ENCODE data around the gene C1orf105.
A peak's percentile ranks its signal among the peaks of the same experiment; 100 is the strongest.
"Not testable (repeated sequence)": the region's sequence is repeated elsewhere in the genome, so short reads cannot be mapped to it uniquely, and the experiment has no call there.

The C1orf105 gene

GRCh38 chr1:172429331-172430127 lies 9.0 kb downstream of the C1orf105 start:
- peak; percentile 75 for DNase-seq

DNA sequence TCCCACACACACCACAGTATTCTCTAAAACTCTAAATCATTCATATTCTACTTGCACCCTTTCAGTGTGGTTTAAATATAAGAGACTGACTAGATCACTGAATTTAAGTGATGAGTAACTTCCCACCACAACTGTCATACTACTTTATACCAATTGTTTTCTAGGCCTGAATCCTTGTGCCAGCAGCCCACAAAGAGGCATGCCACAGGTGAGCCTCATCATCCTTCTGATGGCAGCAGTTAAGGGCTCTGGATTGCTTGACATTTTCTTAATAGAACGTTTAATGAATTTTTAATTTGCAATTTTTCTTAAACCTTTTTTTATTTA lies 9.6 kb downstream of the C1orf105 start:
- no peak for DNase-seq

DNA sequence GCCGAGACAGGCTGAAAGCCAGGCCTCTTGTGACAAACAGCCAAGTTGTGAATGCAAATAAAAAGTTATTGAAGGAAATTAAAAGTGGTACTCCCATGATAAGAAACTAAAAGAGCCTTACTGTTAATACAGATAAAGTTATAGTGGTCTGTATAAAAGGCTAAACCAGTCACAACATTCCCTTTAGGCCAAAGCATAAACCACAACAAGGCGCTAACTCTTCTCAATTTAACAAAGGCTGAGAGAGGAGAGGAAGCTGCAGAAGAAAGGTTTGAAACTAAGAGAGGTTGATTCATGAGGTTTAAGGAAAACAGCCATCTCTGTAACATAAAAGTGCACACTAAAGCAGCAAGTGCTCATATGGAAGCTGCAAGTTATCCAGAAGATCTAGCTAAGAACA lies 10.7 kb downstream of the C1orf105 start:
- no peak for DNase-seq

GRCh38 chr1:172431721-172432192 lies 11.3 kb downstream of the C1orf105 start:
- DNase-seq: no peak

GRCh38 chr1:172437183-172437582 lies 16.7 kb downstream of the C1orf105 start:
- DNase-seq: not testable (repeated sequence)

- no peak for DNase-seq
These were observed 21.9 kb downstream of the C1orf105 start for GRCh38 chr1:172442404-172442803.

DNA sequence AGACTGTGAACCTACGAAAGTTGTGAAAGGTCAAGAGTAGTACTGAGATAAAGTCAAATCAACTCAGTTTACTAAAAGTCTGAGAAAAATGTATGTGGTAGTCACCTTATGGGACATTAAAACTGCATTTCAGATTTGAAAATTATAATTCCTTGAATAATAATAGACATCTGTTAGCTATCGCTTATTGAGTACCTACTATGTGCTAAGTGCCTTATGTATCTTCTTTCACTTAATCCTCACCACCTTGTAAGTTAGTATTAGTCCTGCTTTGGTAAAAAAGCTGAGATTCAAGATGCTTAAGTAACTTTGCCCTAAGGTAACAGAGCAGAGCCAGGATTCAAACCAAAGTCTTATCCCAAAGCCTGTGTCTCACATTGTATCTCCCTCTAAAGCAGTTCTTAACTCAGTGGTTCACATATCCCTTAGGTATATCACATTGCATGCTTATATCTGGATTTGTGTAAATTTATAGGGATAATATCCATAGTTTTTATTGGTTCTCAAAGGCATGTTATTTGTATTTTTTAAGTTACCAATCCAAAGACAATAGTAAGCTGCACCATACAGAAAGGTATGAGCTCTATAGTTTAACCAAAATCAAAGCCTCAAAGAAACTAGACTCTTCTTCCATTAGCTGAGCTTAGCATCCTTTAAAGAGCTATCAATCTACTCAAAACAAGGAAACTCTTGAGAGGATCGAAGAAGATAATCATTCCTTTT lies 22.5 kb downstream of the C1orf105 start:
- DNase-seq: no peak

DNA sequence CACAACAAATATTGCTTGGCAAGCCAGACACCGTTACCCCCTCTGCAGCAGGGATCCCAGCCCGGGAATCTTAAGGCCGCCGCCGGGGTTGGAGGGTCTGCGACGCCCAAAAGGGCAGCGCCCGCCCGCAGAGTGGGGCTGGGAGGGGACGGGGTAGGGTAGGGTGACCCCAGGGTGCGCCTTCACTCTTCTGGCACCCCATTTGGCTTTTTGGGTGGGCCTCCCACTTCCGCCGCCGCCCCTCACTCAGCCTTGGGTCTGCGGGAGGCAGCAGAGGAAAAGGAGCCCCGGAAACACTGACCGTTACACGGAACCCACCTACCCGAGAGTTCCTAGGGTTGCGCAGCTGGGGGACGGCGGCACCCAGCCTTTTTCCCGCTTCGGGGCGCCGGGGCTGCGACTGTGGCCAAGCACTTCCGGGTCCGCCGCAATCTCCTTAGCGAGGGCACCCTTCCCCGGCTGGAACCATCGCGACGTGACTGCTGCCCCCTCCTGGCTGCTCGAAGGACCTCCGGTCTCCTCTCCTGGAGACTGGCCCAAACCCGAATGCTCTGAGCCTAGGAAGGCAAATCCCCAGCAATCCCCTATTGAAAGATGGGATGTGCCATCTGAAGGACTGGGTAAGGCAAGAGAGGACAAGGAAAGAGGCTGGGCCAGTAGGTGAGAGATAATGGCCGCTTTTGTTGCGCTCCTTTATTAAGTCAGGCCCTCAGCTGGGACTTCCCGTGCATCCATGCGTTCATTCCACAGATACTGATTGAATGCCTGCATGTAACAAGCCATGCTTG lies 23.4 kb downstream of the C1orf105 start, which contains the start of gene PIGC:
PIGC (minus strand) TSS at position 404 of the 788 bp plus-strand sequence. CDS start 1,447 bp downstream, outside the sequence.
- DNase-seq: peak; percentile 89

- no peak for DNase-seq
These were observed 26.1 kb downstream of the C1orf105 start for GRCh38 chr1:172446547-172446946.

GRCh38 chr1:172447641-172448040 lies 27.2 kb downstream of the C1orf105 start:
- no peak for DNase-seq

DNA sequence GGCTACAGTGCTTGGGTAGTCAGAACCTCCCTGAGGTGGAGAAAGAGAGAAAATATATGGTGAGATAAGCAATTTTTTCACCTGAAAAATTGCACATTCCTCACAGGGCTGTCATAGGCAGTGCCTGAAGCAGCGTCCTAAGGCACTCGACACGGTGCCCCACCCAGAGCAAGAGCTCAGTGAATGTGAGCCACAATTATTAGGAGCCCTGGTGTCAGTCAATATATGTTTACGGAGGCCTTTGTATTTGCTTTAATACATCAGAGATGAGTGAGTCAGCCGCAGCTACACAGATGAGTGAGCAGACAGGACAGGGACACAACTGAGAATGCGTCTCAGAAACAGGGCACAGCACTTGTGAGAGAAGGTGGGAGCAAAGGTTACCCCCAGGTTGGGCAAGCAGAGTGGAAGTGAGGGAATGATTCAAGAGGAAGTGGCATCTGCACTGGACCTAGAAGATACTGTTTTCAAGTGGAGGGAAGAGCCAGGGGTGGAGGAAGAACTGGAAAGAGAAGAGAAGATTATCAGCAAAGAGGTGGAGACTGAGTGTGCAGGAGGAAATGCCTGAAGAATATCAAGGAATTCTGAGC lies 28.6 kb downstream of the C1orf105 start:
- no peak for DNase-seq

- peak; percentile 68 for DNase-seq
These were observed 29.4 kb downstream of the C1orf105 start for GRCh38 chr1:172449585-172450523.

DNA sequence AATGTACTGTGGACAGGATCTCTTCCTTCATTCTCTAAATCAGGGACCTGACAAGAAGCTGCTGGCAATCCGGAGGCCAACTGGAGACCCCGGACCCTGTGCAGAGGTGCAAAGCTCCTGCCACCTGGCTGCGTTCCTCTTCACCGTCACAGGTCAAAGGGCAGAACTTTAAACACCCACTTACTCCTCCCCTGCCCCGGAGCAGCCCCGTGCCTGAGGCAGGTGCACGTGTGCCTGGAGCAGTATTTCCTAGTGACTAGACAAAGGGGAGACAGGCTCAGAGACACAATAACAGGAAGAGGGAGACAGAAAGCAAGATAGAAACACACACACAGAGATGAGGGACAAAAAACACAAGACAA lies 30.0 kb downstream of the C1orf105 start:
- DNase-seq: no peak

GRCh38 chr1:172451002-172451443 lies 30.5 kb downstream of the C1orf105 start:
- DNase-seq: no peak

DNA sequence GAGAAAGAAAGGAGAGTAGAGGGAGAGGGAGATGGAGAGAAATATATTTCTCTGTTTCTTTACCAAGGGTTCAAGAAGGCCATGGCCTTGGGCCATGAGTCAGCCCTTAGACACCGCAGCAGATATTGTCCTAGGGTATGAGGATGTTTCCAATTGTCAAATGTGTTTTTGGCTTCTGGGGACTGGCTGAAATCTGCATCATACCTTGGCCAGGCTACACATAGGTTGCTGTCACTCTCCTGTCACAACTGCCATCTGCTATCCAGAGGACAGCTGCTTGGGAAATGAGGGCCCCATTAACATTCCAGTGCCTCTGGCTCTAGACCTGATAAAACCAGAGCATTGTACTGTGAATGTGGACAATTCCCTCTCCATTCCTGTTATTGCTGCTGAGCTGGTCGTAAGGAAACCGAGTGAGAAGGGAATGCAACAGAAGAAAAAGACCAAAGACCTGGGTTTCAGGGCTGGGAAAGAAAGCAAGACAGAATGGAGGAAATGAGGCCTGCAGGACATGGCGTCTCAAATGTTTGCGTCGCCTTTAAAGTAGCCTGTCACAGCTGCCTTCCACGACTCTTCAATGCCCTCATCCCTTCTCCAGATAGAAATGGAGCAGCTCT lies 32.2 kb downstream of the C1orf105 start:
- DNase-seq: no peak

GRCh38 chr1:172453153-172453545 lies 32.7 kb downstream of the C1orf105 start:
- DNase-seq: no peak

DNA sequence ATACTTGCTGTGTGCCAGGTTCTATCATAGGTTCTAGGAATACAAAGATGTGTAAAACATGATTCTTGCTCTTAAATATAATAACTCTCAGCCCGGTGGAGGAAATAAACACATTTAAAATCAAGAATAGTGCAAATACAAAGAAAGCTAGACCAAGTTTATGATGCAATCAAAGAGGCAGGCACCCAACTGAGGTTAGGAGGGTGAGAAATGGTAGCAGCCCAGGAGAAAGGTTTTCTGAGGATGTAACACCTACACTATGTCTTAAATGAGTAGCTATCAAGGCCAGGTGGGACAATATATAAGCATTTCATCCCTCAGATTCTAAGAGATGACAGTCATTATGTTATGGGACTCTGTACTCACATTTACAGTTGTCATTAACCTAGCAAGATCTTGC lies 33.1 kb downstream of the C1orf105 start:
- no peak for DNase-seq

DNA sequence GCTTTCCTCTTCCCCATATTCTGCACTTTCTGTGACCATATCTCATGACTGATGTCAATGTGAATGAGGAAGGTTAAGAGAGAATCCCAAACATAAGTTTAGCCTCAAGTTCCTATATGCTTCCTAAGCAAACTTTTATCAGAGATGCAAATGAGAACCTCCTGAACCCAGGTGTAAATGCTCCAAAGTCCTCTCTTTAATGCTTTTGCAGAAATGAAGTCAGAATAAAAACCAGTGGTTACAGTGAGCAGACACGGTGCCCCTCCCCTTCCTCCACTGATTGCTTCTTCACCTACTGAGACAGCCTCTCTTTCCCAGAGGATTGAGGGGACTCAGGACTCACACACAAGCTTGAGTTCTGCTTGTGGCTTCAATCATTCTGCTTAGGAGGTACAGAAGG lies 35.0 kb downstream of the C1orf105 start:
- DNase-seq: no peak

DNA sequence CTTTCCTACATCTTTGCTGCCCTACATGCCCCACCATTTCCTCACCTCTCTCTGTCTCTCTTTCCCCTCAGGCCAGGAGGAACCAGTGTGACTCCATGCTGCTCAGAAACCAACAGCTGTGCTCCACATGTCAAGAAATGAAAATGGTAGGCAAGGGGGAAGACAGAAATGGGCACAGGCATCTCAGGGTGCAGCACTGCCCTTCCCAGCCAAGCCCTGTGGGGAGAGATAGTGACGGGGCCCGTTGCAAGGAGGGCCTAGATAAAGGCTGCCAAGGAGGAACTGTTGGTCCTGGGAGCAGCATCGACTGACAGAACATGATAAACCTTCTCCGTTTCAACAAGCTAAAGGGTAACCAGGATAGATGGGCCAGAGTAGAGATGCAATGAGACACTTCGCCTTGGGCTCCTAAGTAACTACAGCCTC lies 35.9 kb downstream of the C1orf105 start:
- no peak for DNase-seq

DNA sequence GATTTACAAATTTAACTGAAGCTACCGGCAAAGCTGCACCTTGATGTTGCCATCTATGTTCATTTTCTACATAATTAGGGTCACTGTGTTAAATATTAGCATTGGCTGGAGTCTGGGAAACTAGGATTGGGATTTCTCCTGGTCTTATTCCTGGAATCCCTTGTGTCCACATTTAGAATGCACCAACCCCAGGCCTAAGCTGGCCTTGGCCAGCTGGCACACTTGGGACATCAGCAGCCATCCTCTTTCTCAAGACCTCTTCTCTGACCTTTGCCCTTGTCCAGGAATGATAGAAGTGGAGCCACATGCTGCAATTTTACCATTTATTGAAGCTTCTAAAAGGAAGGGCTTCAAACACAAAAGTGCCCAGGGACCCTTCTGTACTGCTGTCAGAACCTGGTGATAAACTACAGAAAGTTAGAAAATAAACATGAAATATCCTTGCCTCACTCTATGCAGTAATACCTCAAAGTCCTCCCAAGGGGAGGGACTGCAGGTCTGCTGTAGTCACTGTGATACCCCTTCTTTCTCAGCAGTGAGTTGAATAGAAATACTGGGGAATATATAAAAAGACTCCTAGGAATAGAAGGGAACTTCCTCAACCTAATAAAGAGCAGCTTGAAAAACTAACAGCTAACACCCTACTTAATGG lies 37.1 kb downstream of the C1orf105 start:
- no peak for DNase-seq

DNA sequence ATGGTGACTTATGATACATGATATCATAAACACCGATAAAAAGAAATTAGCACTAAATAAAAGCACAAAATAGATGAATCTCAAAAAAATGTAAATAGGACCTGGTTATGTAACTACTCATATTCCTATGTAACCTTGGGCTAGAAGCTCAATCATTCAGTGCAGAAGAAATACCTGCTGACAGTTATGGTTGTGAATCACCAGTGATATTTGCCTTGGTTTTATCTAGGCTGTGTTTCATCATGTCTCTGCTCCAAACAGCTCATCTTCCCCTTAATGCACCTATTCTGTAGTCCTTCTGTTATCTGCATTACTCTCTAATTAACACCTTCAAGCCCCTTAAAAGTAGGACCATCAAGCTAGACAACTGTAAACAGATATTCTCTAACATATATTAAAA lies 39.7 kb downstream of the C1orf105 start:
- no peak for DNase-seq

Measured in HCEC 1CT (cell line).